IMR-90 (cell line): ENCODE results near the gene SNX30. TPM values are rescaled to one million over a fixed set of nuclear protein-coding genes. Genes with fewer than 3 reads are reported as not detected.

Experiments
- ATAC-seq: fragments of 200-7000 bp; cut with Tn5 transposase; 2 replicates; pipeline ENCODE4 v1.9.1; 2020; ENCODE audit warnings: low read depth, mild to moderate bottlenecking, moderate library complexity
- BruUV-seq: library from RNA; stranded (reverse); fragments of 400-500 nt; replicated peaks from 2 replicates; lab custom pipeline; 2021; lab: Mats Ljungman, UMichigan
- CTCF ChIA-PET: fragments of 300-600 bp; formaldehyde crosslinking; extraction: SDS; loops from one replicate; lab custom pipeline; 2021; ENCODE audit warnings: antibody characterized with exemption; lab: Yijun Ruan, JAX
- POLR2A ChIA-PET: fragments of 300-600 bp; sonication (Branson Sonifier 250); formaldehyde crosslinking; loops from one replicate; lab custom pipeline; 2022; ENCODE audit warnings: antibody characterized with exemption; ENCODE audit not compliant: unreplicated experiment; lab: Charles Lee
- DNase-seq: peaks from one replicate; pipeline ENCODE4 v3.0.0; 2013
- H2AFZ ChIP-seq: replicated peaks from 2 replicates; pipeline ENCODE3; 2013; ENCODE audit warnings: low read length, mild to moderate bottlenecking; ENCODE audit not compliant: poor library complexity
- H2AK5ac ChIP-seq: 2 replicates; pipeline ENCODE4 v1.6.1; 2013; ENCODE audit warnings: low read depth, low read length, inconsistent platforms
- H2AK9ac ChIP-seq: replicated peaks from 2 replicates; pipeline ENCODE3; 2013; ENCODE audit warnings: mild to moderate bottlenecking, low read depth, low read length, moderate library complexity; ENCODE audit not compliant: poor library complexity
- H2BK120ac ChIP-seq: 2 replicates; pipeline ENCODE4 v1.6.1; 2013; ENCODE audit warnings: low read depth, low read length, inconsistent platforms
- H2BK15ac ChIP-seq: 3 replicates; pipeline ENCODE4 v1.6.1; 2013; ENCODE audit warnings: low read depth, low read length, inconsistent platforms
- H2BK20ac ChIP-seq: 2 replicates; pipeline ENCODE4 v1.6.1; 2013; ENCODE audit warnings: low read depth, mild to moderate bottlenecking, inconsistent platforms, low read length, moderate library complexity
- H2BK5ac ChIP-seq: 2 replicates; pipeline ENCODE4 v1.6.1; 2013; ENCODE audit warnings: mild to moderate bottlenecking, low read depth, low read length, inconsistent platforms; ENCODE audit not compliant: poor library complexity, severe bottlenecking
- H3K14ac ChIP-seq: replicated peaks from 2 replicates; pipeline ENCODE4 v1.6.1; 2013; ENCODE audit warnings: low read depth, low read length, inconsistent platforms
- H3K18ac ChIP-seq: 2 replicates; pipeline ENCODE4 v1.6.1; 2013; ENCODE audit warnings: low read depth, low read length, control low read depth
- H3K23ac ChIP-seq: 2 replicates; pipeline ENCODE4 v1.6.1; 2013; ENCODE audit warnings: low read depth, low read length, inconsistent platforms
- H3K27ac ChIP-seq: 2 replicates; pipeline ENCODE4 v1.5.1; 2013; ENCODE audit warnings: mild to moderate bottlenecking, control low read depth, low read length; ENCODE audit not compliant: insufficient read depth
- H3K27me3 ChIP-seq: 2 replicates; pipeline ENCODE4 v1.6.1; 2013; ENCODE audit warnings: low read length; ENCODE audit not compliant: control insufficient read depth, insufficient read depth
- H3K36me3 ChIP-seq: 2 replicates; pipeline ENCODE4 v1.6.1; 2013; ENCODE audit warnings: low read length, mixed read lengths; ENCODE audit not compliant: control insufficient read depth, insufficient read depth
- H3K4ac ChIP-seq: 2 replicates; pipeline ENCODE4 v1.6.1; 2013; ENCODE audit warnings: low read depth, low read length, inconsistent platforms
- H3K4me1 ChIP-seq: 2 replicates; pipeline ENCODE4 v1.6.1; 2013; ENCODE audit warnings: low read length, mixed read lengths; ENCODE audit not compliant: control insufficient read depth, insufficient read depth
- H3K4me2 ChIP-seq: 2 replicates; pipeline ENCODE4 v1.6.1; 2013; ENCODE audit warnings: low read depth, mild to moderate bottlenecking, control low read depth, low read length, moderate library complexity
- H3K4me3 ChIP-seq: 2 replicates; pipeline ENCODE4 v1.5.1; 2013; ENCODE audit warnings: low read depth, mild to moderate bottlenecking, control low read depth, low read length, moderate library complexity; ENCODE audit not compliant: insufficient read depth
- H3K56ac ChIP-seq: 2 replicates; pipeline ENCODE4 v1.6.1; 2013; ENCODE audit warnings: low read length, inconsistent platforms; ENCODE audit not compliant: insufficient read depth; ENCODE audit errors: extremely low read depth
- H3K79me1 ChIP-seq, 2 experiments: 2 replicates each; pipeline ENCODE4 v1.6.1; 2013; ENCODE audit warnings: low read length in 2 of 2, inconsistent platforms in 1 of 2, low read depth in 1 of 2
- H3K9ac ChIP-seq: 2 replicates; pipeline ENCODE4 v1.6.1; 2013; ENCODE audit warnings: low read depth, low read length, control low read depth
- H3K9me1 ChIP-seq: 2 replicates; pipeline ENCODE4 v1.6.1; 2013; ENCODE audit warnings: low read length, inconsistent platforms; ENCODE audit not compliant: insufficient read depth
- H3K9me3 ChIP-seq: 2 replicates; pipeline ENCODE4 v1.6.1; 2013; ENCODE audit warnings: low read length; ENCODE audit not compliant: control insufficient read depth, insufficient read depth
- H4K20me1 ChIP-seq: 2 replicates; pipeline ENCODE4 v1.6.1; 2013; ENCODE audit warnings: low read length, inconsistent platforms; ENCODE audit not compliant: insufficient read depth
- H4K5ac ChIP-seq: 2 replicates; pipeline ENCODE4 v1.6.1; 2013; ENCODE audit warnings: mild to moderate bottlenecking, low read depth, low read length, control low read depth
- H4K8ac ChIP-seq, 2 experiments: 2 replicates each; pipeline ENCODE4 v1.6.1; 2013; ENCODE audit warnings: low read depth in 2 of 2, low read length in 2 of 2, control low read depth in 1 of 2, inconsistent platforms in 1 of 2
- H4K91ac ChIP-seq: 2 replicates; pipeline ENCODE4 v1.6.1; 2013; ENCODE audit warnings: low read depth, low read length, inconsistent platforms; ENCODE audit not compliant: insufficient read depth
- CHD1 ChIP-seq: IDR thresholded peaks from 2 replicates; pipeline ENCODE4 v1.6.1; 2012; ENCODE audit warnings: low read depth, low read length, improper control_type of control experiment
- ELK1 ChIP-seq: fragments of 150-350 bp; IDR thresholded peaks from 2 replicates; pipeline ENCODE4 v1.6.1; 2016; ENCODE audit warnings: low read depth, mild to moderate bottlenecking, low read length, moderate library complexity, borderline replicate concordance
- FOS ChIP-seq: fragments of 150-350 bp; IDR thresholded peaks from 2 replicates; pipeline ENCODE4 v1.6.1; 2016; ENCODE audit warnings: low read depth, low read length
- WGBS, 2 experiments: methylation state at CpG; one replicate each; pipeline versions ENCODE4 v1.1.5 to v1.1.7; 2013; ENCODE audit warnings: missing lambda C conversion rate in 2 of 2; ENCODE audit not compliant: insufficient read length in 1 of 2; ENCODE audit errors: extremely low coverage in 2 of 2; 5-methylcytosine and 5-hydroxymethylcytosine counted together
- dilution Hi-C: fragments of 300-500 bp; cut with HindIII; formaldehyde crosslinking; loops from one replicate; pipeline ENCODE4 v1.14.3; 2018; ENCODE audit warnings: low sequenced_read_pairs; ENCODE audit not compliant: unreplicated experiment
- in situ Hi-C: fragments of 300-500 bp; cut with MboI; formaldehyde crosslinking; loops from 3 replicates; pipeline ENCODE4 v1.14.3; 2019; ENCODE audit warnings: low sequenced_read_pairs, inconsistent platforms, mixed read lengths
- intact Hi-C: fragments of 100-400 bp; cut with micrococcal nuclease; formaldehyde crosslinking; loops from 2 replicates; pipeline ENCODE4 v1.10.0; 2022
- polyA plus RNA-seq, 3 experiments: library from polyadenylated mRNA; depleted of rRNA; stranded (reverse); fragments of >200 nt; gene quantifications; 2 replicates each; pipeline ENCODE4 v1.2.3, GENCODE V29; 2012; ENCODE audit warnings: low replicate concordance in 1 of 3
- total RNA-seq: library from RNA; depleted of rRNA; stranded (reverse); fragments of >200 nt; gene quantifications from 2 replicates; pipeline ENCODE4 v1.2.3, GENCODE V29; 2012

Gene SNX30
- total and polyA plus RNA-seq, 2 of the 4 experiments (the other 2 are of a cell fraction), result 8.0 to 18.8 TPM

GRCh38 chr9:112911736-112912135, 161.2 kb downstream of the SNX30 start:
- Histone ChIP-seq H2BK20ac (no peak overlapping the region), H4K20me1 (no peaks in the 10 kb centered on the region), H3K9me3 (no peaks in the 10 kb centered on the region), H3K27ac (no peak overlapping the region), H3K56ac (no peak overlapping the region), H3K14ac (no peak overlapping the region), H3K4me1 (no peaks in the 10 kb centered on the region), H3K4ac (no peak overlapping the region), H3K18ac (no peak overlapping the region), H2AFZ (no peak overlapping the region), H3K36me3 (no peaks in the 10 kb centered on the region), H4K91ac (no peak overlapping the region), H3K4me3 (no peak overlapping the region), H2BK120ac (no peak overlapping the region), H3K9me1 (no peaks in the 10 kb centered on the region), H3K9ac (no peak overlapping the region), H2BK5ac (no peak overlapping the region), H3K4me2 (no peak overlapping the region), H2BK15ac (no peak overlapping the region), H2AK5ac (no peak overlapping the region), H3K23ac (no peak overlapping the region), H4K5ac (no peak overlapping the region), H3K79me1 (no peaks in the 10 kb centered on the region), H3K27me3 (peaks cover 36% of the 10 kb centered on the region), H4K8ac (no peak overlapping the region), H2AK9ac (no peak overlapping the region)
- dilution Hi-C loops, result no loop called here
- intact Hi-C loops, result no loop called here
- in situ Hi-C loops, result no loop called here
- DNase-seq (no peak), ATAC-seq (no peak)
- POLR2A ChIA-PET, result no interaction called here
- CTCF ChIA-PET, result no interaction called here
- TF ChIP-seq ELK1, result no peak
- TF ChIP-seq CHD1, result no peak
- no peak for TF ChIP-seq FOS
- no TSS peak for BruUV-seq
- no CpG with 5 or more reads among the region's 2 CpGs for WGBS, 2 experiments
